Measurements from ENCODE around the gene ENG. TPM values are rescaled to one million over a fixed set of nuclear protein-coding genes. Genes with fewer than 3 reads are reported as not detected.

The ENG gene
- total RNA-seq, 1 donor from 2014 or later = not detected

- H3K27ac Mint-ChIP-seq = peak overlapping the region; percentile 44
Observed at GRCh38 chr9:127856094-127856728, 1.8 kb upstream of the ENG start.

GRCh38 chr9:127855522-127855921 is 1.1 kb upstream of the ENG start:
- no peaks in the 10 kb centered on the region for H3K9me3 ChIP-seq (ENCODE audit: low read depth)
- no peaks in the 10 kb centered on the region for H3K4me1 ChIP-seq
- H3K79me2 ChIP-seq (ENCODE audit: low read depth) = no peaks in the 10 kb centered on the region
- H3K4me3 Mint-ChIP-seq = no peak overlapping the region
- H3K27ac Mint-ChIP-seq = peak overlapping the region; percentile 44
- H3K4me2 ChIP-seq = no peak overlapping the region
- no peak overlapping the region for H3K27ac ChIP-seq
- no peak overlapping the region for H2AFZ ChIP-seq (replicated peaks)
- H3F3A ChIP-seq (ENCODE audit: low read depth) = no peaks in the 10 kb centered on the region
- H3K27me3 Mint-ChIP-seq (ENCODE audit: insufficient read depth, low read depth) = peaks cover 6% of the 10 kb centered on the region
- no peak overlapping the region for H3K9ac ChIP-seq
- H4K20me1 ChIP-seq (ENCODE audit: low read depth) = no peaks in the 10 kb centered on the region
- DNase-seq (ENCODE audit: low spot score) = no peak
- H3K4me1 Mint-ChIP-seq = peaks cover 9% of the 10 kb centered on the region
- H3K9me3 Mint-ChIP-seq = peaks cover 2% of the 10 kb centered on the region
- H3K36me3 ChIP-seq = no peaks in the 10 kb centered on the region
- no peak overlapping the region for H3K4me3 ChIP-seq
- TF ChIP-seq CTCF (IDR thresholded peaks at IDR 0.05) (no peak), EZH2 (IDR thresholded peaks at IDR 0.05) (no peak), EZH2phosphoT487 (IDR thresholded peaks at IDR 0.05) (no peak)
- no peaks in the 10 kb centered on the region for H3K36me3 Mint-ChIP-seq
- no peaks in the 10 kb centered on the region for H3K27me3 ChIP-seq

More at GRCh38 chr9:127856094-127856728, 1.8 kb upstream of the ENG start:
- Histone ChIP-seq H3K9ac (no peak overlapping the region), H3K79me2 (ENCODE audit: low read depth) (no peaks in the 10 kb centered on the region), H3K4me3 (no peak overlapping the region), H3K9me3 (ENCODE audit: low read depth) (no peaks in the 10 kb centered on the region), H3K4me1 (no peaks in the 10 kb centered on the region), H3K27me3 (no peaks in the 10 kb centered on the region), H3K36me3 (no peaks in the 10 kb centered on the region), H3F3A (ENCODE audit: low read depth) (no peaks in the 10 kb centered on the region), H2AFZ (replicated peaks) (no peak overlapping the region), H3K4me2 (no peak overlapping the region), H4K20me1 (ENCODE audit: low read depth) (no peaks in the 10 kb centered on the region), H3K27ac (no peak overlapping the region)
- Mint-ChIP-seq H3K9me3 (no peaks in the 10 kb centered on the region), H3K4me1 (peaks cover 9% of the 10 kb centered on the region), H3K27me3 (ENCODE audit: insufficient read depth, low read depth) (peaks cover 5% of the 10 kb centered on the region), H3K4me3 (peak overlapping the region; percentile 53), H3K36me3 (no peaks in the 10 kb centered on the region)
- no peak for DNase-seq (ENCODE audit: low spot score)
- TF ChIP-seq EZH2phosphoT487 (IDR thresholded peaks at IDR 0.05) = no peak
- TF ChIP-seq CTCF (IDR thresholded peaks at IDR 0.05) = no peak
- TF ChIP-seq EZH2 (IDR thresholded peaks at IDR 0.05) = no peak

GRCh38 chr9:127854960-127855359 is 502 bp upstream of the ENG start:
- H3K36me3 Mint-ChIP-seq = no peaks in the 10 kb centered on the region
- H3K9me3 Mint-ChIP-seq = peaks cover 3% of the 10 kb centered on the region
- H3K4me3 Mint-ChIP-seq = no peak overlapping the region
- H3K9ac ChIP-seq = no peak overlapping the region
- no peak overlapping the region for H2AFZ ChIP-seq (replicated peaks)
- peaks cover 9% of the 10 kb centered on the region for H3K4me1 Mint-ChIP-seq
- no peaks in the 10 kb centered on the region for H3K27me3 ChIP-seq
- H3K4me2 ChIP-seq = no peak overlapping the region
- no peaks in the 10 kb centered on the region for H3K79me2 ChIP-seq (ENCODE audit: low read depth)
- no peaks in the 10 kb centered on the region for H3K4me1 ChIP-seq
- no peaks in the 10 kb centered on the region for H3K9me3 ChIP-seq (ENCODE audit: low read depth)
- H3K27me3 Mint-ChIP-seq (ENCODE audit: insufficient read depth, low read depth) = peaks cover 8% of the 10 kb centered on the region
- TF ChIP-seq EZH2phosphoT487 (IDR thresholded peaks at IDR 0.05) (no peak), CTCF (IDR thresholded peaks at IDR 0.05) (no peak), EZH2 (IDR thresholded peaks at IDR 0.05) (no peak)
- H3K27ac ChIP-seq = no peak overlapping the region
- H3F3A ChIP-seq (ENCODE audit: low read depth) = no peaks in the 10 kb centered on the region
- H3K27ac Mint-ChIP-seq = no peak overlapping the region
- no peak overlapping the region for H3K4me3 ChIP-seq
- DNase-seq (ENCODE audit: low spot score) = no peak
- no peaks in the 10 kb centered on the region for H3K36me3 ChIP-seq
- no peaks in the 10 kb centered on the region for H4K20me1 ChIP-seq (ENCODE audit: low read depth)

Data from neural progenitor cell (in vitro differentiated cells).